HepG2 (cell line): ENCODE results near the gene KHNYN. TPM values are rescaled to one million over a fixed set of nuclear protein-coding genes. Genes with fewer than 3 reads are reported as not detected.

Source experiments
- ETV6 ChIP-seq: sonication (generic); formaldehyde crosslinking; conservative IDR thresholded peaks from 2 replicates; pipeline ENCODE4 v1.4.0; 2020; ENCODE audit warnings: missing genetic modification reagents
- GLI4 ChIP-seq: sonication (generic); formaldehyde crosslinking; IDR thresholded peaks from 2 replicates; pipeline ENCODE4 v1.5.1; 2020; ENCODE audit warnings: missing genetic modification reagents, mild to moderate bottlenecking, moderate library complexity, borderline replicate concordance
- MAFG ChIP-seq: sonication (generic); formaldehyde crosslinking; IDR thresholded peaks from 2 replicates; pipeline ENCODE4 v1.5.1; 2020; ENCODE audit warnings: mild to moderate bottlenecking, missing genetic modification reagents
- MTF2 ChIP-seq: sonication (generic); formaldehyde crosslinking; IDR thresholded peaks from 2 replicates; pipeline ENCODE4 v1.5.0; 2020; ENCODE audit warnings: missing genetic modification reagents, borderline replicate concordance
- PHF21A ChIP-seq: sonication (generic); formaldehyde crosslinking; IDR thresholded peaks from 2 replicates; pipeline ENCODE4 v1.5.0; 2020; ENCODE audit warnings: mild to moderate bottlenecking, missing genetic modification reagents
- REXO4 ChIP-seq: sonication (generic); formaldehyde crosslinking; IDR thresholded peaks from 2 replicates; pipeline ENCODE4 v1.8.0; 2022; ENCODE audit warnings: missing genetic modification reagents, mild to moderate bottlenecking, borderline replicate concordance
- ZBTB34 ChIP-seq: sonication (generic); formaldehyde crosslinking; IDR thresholded peaks from 2 replicates; pipeline ENCODE4 v1.8.0; 2022; ENCODE audit warnings: mild to moderate bottlenecking, missing genetic modification reagents
- ZBTB39 ChIP-seq: sonication (generic); formaldehyde crosslinking; IDR thresholded peaks from 2 replicates; pipeline ENCODE4 v1.5.0; 2020; ENCODE audit warnings: missing genetic modification reagents
- ZHX2 ChIP-seq, 2 experiments: sonication (generic) in 1 of 2; formaldehyde crosslinking in 1 of 2; IDR thresholded peaks; 2 replicates each; pipeline versions ENCODE4 v1.6.1 to v1.9.0; 2014 to 2022; ENCODE audit warnings: antibody characterized with exemption in 1 of 2, borderline replicate concordance in 1 of 2, inconsistent platforms in 1 of 2, low read depth in 1 of 2, missing genetic modification reagents in 1 of 2
- ZNF121 ChIP-seq: sonication (generic); formaldehyde crosslinking; IDR thresholded peaks from 2 replicates; pipeline ENCODE4 v1.5.0; 2020; ENCODE audit warnings: mild to moderate bottlenecking, missing genetic modification reagents
- ZNF230 ChIP-seq: sonication (generic); formaldehyde crosslinking; IDR thresholded peaks from 2 replicates; pipeline ENCODE4 v1.4.0; 2020; ENCODE audit warnings: mild to moderate bottlenecking, missing genetic modification reagents
- ZNF674 ChIP-seq: sonication (generic); formaldehyde crosslinking; IDR thresholded peaks from 2 replicates; pipeline ENCODE4 v1.5.0; 2020; ENCODE audit warnings: low read depth, mild to moderate bottlenecking, missing genetic modification reagents
- ZNF776 ChIP-seq: sonication (generic); formaldehyde crosslinking; IDR thresholded peaks from 2 replicates; pipeline ENCODE4 v1.4.0; 2020; ENCODE audit warnings: mild to moderate bottlenecking, missing genetic modification reagents
- polyA plus RNA-seq, 8 experiments: library from polyadenylated mRNA; depleted of rRNA in 3 of 8; stranded (reverse) in 7 of 8; unstranded in 1 of 8; fragments of >200 nt; fragmentation: Illumina TruSeq in 4 of 8; extraction: Trizol in 4 of 8; gene quantifications; 2 replicates each; pipeline versions ENCODE4 v1.2.1 to v1.2.3, GENCODE V29; 2011 to 2016; ENCODE audit warnings: low read depth in 4 of 8, missing spikeins in 1 of 8, mixed read lengths in 1 of 8; ENCODE audit not compliant: insufficient read depth in 1 of 8
- total RNA-seq, 5 experiments: library from RNA; depleted of rRNA; stranded (reverse); fragments of >200 nt; fragmentation: Illumina TruSeq; extraction: Trizol; gene quantifications; 2 replicates each; pipeline ENCODE4 v1.2.3, GENCODE V29; 2016; ENCODE audit warnings: low read depth in 1 of 5
- TF ChIP-seq, protein P1 (sequence below): IDR thresholded peaks from 2 replicates; pipeline ENCODE4 v1.6.1; 2018; ENCODE audit warnings: missing genetic modification reagents, mild to moderate bottlenecking, missing compliant biosample characterization
- TF ChIP-seq, protein P2 (sequence below): sonication (generic); formaldehyde crosslinking; IDR thresholded peaks from 2 replicates; pipeline ENCODE4 v1.4.0; 2020; ENCODE audit warnings: missing genetic modification reagents, borderline replicate concordance

The KHNYN gene
- total and polyA plus RNA-seq, 2 of the 13 experiments (the other 11 are each of a cell fraction or from before 2014, with no cell fraction given), result 52.8 to 75.7 TPM

GRCh38 chr14:24442240-24443052, 12.7 kb downstream of the KHNYN start, which contains the start of gene SDR39U1 (continued):
- TF ChIP-seq ZNF230 (CRISPR knock-in tag) (peak; percentile 98), ETV6 (CRISPR knock-in tag) (peak; percentile 35), PHF21A (CRISPR knock-in tag) (peak; percentile 89; the same call in 1 of the 2 replicates), ZBTB34 (peak; percentile 79; the same call in 1 of the 2 replicates), MAFG (CRISPR knock-in tag) (no peak), REXO4 (CRISPR knock-in tag) (no peak), MTF2 (CRISPR knock-in tag) (peak; percentile 84; the same call in 1 of the 2 replicates), ZNF674 (peak; percentile 24), ZBTB39 (CRISPR knock-in tag) (no peak; the same call in 1 of the 2 replicates), GLI4 (peak; percentile 96), ZNF776 (CRISPR knock-in tag) (peak; percentile 90; the same call in 1 of the 2 replicates), ZHX2 (IDR thresholded peaks at IDR 0.05; ENCODE audit: low read depth) (peak; percentile 58; the same call in 1 of the 2 replicates), ZHX2 (CRISPR knock-in tag; IDR thresholded peaks at IDR 0.05; ENCODE audit: borderline replicate concordance) (peak; percentile 84), ZNF121 (CRISPR knock-in tag) (peak; percentile 74)
- TF ChIP-seq, protein P1, sequence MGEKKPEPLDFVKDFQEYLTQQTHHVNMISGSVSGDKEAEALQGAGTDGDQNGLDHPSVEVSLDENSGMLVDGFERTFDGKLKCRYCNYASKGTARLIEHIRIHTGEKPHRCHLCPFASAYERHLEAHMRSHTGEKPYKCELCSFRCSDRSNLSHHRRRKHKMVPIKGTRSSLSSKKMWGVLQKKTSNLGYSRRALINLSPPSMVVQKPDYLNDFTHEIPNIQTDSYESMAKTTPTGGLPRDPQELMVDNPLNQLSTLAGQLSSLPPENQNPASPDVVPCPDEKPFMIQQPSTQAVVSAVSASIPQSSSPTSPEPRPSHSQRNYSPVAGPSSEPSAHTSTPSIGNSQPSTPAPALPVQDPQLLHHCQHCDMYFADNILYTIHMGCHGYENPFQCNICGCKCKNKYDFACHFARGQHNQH (CRISPR knock-in tag), result peak; percentile 98
- TF ChIP-seq, protein P2, sequence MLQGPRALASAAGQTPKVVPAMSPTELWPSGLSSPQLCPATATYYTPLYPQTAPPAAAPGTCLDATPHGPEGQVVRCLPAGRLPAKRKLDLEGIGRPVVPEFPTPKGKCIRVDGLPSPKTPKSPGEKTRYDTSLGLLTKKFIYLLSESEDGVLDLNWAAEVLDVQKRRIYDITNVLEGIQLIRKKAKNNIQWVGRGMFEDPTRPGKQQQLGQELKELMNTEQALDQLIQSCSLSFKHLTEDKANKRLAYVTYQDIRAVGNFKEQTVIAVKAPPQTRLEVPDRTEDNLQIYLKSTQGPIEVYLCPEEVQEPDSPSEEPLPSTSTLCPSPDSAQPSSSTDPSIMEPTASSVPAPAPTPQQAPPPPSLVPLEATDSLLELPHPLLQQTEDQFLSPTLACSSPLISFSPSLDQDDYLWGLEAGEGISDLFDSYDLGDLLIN (CRISPR knock-in tag), result peak; percentile 30; the same call in 1 of the 2 replicates
